H9 (cell line): ENCODE measurements around the gene LAGE3. TPM values are rescaled to one million over a fixed set of nuclear protein-coding genes. Genes with fewer than 3 reads are reported as not detected.

Experiments used
- DNase-seq: peaks from one replicate; pipeline ENCODE4 v3.0.0-alpha.2; 2017
- H2AFZ ChIP-seq: one replicate; pipeline ENCODE4 v1.6.1; 2013; ENCODE audit warnings: mild to moderate bottlenecking, low read length, control low read depth, moderate library complexity
- H2AK5ac ChIP-seq: 2 replicates; pipeline ENCODE4 v1.6.1; 2013; ENCODE audit warnings: low read length, control low read depth, mixed read lengths; ENCODE audit not compliant: insufficient read length
- H2BK120ac ChIP-seq: one replicate; pipeline ENCODE4 v1.6.1; 2013; ENCODE audit warnings: low read depth, mild to moderate bottlenecking, low read length, control low read depth, inconsistent platforms; ENCODE audit not compliant: poor library complexity, severe bottlenecking
- H2BK12ac ChIP-seq: 2 replicates; pipeline ENCODE4 v1.6.1; 2013; ENCODE audit warnings: low read length, control low read depth, mixed read lengths, low read depth; ENCODE audit not compliant: insufficient read length
- H2BK15ac ChIP-seq: 2 replicates; pipeline ENCODE4 v1.6.1; 2013; ENCODE audit warnings: low read depth, low read length, control low read depth
- H2BK20ac ChIP-seq: one replicate; pipeline ENCODE4 v1.6.1; 2013; ENCODE audit warnings: low read depth, mild to moderate bottlenecking, low read length, control low read depth, inconsistent platforms; ENCODE audit not compliant: poor library complexity, severe bottlenecking
- H2BK5ac ChIP-seq: 2 replicates; pipeline ENCODE4 v1.6.1; 2013; ENCODE audit warnings: low read length, control low read depth, mixed read lengths; ENCODE audit not compliant: insufficient read length
- H3K14ac ChIP-seq: 2 replicates; pipeline ENCODE4 v1.6.1; 2013; ENCODE audit warnings: low read length, control low read depth; ENCODE audit not compliant: insufficient read depth
- H3K18ac ChIP-seq: 2 replicates; pipeline ENCODE4 v1.6.1; 2013; ENCODE audit warnings: low read depth, mild to moderate bottlenecking, mixed read lengths, low read length, control low read depth; ENCODE audit not compliant: insufficient read length
- H3K23ac ChIP-seq: 2 replicates; pipeline ENCODE4 v1.6.1; 2013; ENCODE audit warnings: low read length, control low read depth, mixed read lengths, low read depth; ENCODE audit not compliant: insufficient read length
- H3K23me2 ChIP-seq: 2 replicates; pipeline ENCODE4 v1.6.1; 2013; ENCODE audit warnings: low read depth, mild to moderate bottlenecking, mixed read lengths, low read length, control low read depth; ENCODE audit not compliant: insufficient read length, poor library complexity, severe bottlenecking
- H3K27ac ChIP-seq: 2 replicates; pipeline ENCODE4 v1.5.1; 2013; ENCODE audit warnings: low read length, control low read depth, mixed read lengths, low read depth; ENCODE audit not compliant: insufficient read length
- H3K27me3 ChIP-seq: 2 replicates; pipeline ENCODE4 v1.6.1; 2013; ENCODE audit warnings: low read length, control low read depth, inconsistent platforms; ENCODE audit not compliant: insufficient read depth
- H3K4ac ChIP-seq: 2 replicates; pipeline ENCODE4 v1.6.1; 2013; ENCODE audit warnings: low read depth, mild to moderate bottlenecking, control low read depth, inconsistent platforms, low read length, moderate library complexity
- H3K4me1 ChIP-seq: 2 replicates; pipeline ENCODE4 v1.6.1; 2013; ENCODE audit warnings: low read length, control low read depth, inconsistent platforms; ENCODE audit not compliant: insufficient read depth
- H3K4me2 ChIP-seq: 2 replicates; pipeline ENCODE4 v1.6.1; 2013; ENCODE audit warnings: low read length, control low read depth, mixed read lengths; ENCODE audit not compliant: insufficient read length, insufficient read depth
- H3K56ac ChIP-seq: 2 replicates; pipeline ENCODE4 v1.6.1; 2013; ENCODE audit warnings: low read depth, mild to moderate bottlenecking, mixed read lengths, low read length, control low read depth; ENCODE audit not compliant: insufficient read length
- H3K79me1 ChIP-seq: 2 replicates; pipeline ENCODE4 v1.6.1; 2013; ENCODE audit warnings: low read depth, mild to moderate bottlenecking, moderate library complexity, low read length, control low read depth, inconsistent platforms; ENCODE audit not compliant: insufficient read depth, poor library complexity, severe bottlenecking
- H3K79me2 ChIP-seq: 2 replicates; pipeline ENCODE4 v1.6.1; 2013; ENCODE audit warnings: low read length, control low read depth, inconsistent platforms; ENCODE audit not compliant: insufficient read depth
- H3K9ac ChIP-seq: 2 replicates; pipeline ENCODE4 v1.6.1; 2013; ENCODE audit warnings: low read length, control low read depth, mixed read lengths; ENCODE audit not compliant: insufficient read length; ENCODE audit errors: extremely low read depth
- H3K9me3 ChIP-seq: one replicate; pipeline ENCODE4 v1.6.1; 2013; ENCODE audit warnings: low read depth, low read length, inconsistent platforms; ENCODE audit not compliant: control insufficient read depth
- H3T11ph ChIP-seq: one replicate; pipeline ENCODE4 v1.6.1; 2013; ENCODE audit warnings: mild to moderate bottlenecking, low read length, control low read depth, inconsistent platforms
- H4K20me1 ChIP-seq: one replicate; pipeline ENCODE4 v1.6.1; 2013; ENCODE audit not compliant: control insufficient read depth, insufficient read length, insufficient read depth
- H4K5ac ChIP-seq: 2 replicates; pipeline ENCODE4 v1.6.1; 2013; ENCODE audit warnings: low read depth, mild to moderate bottlenecking, mixed read lengths, low read length, control low read depth; ENCODE audit not compliant: insufficient read length
- H4K8ac ChIP-seq: replicated peaks from 2 replicates; pipeline ENCODE4 v1.6.1; 2013; ENCODE audit warnings: low read length, control low read depth, mixed read lengths, low read depth; ENCODE audit not compliant: insufficient read length
- H4K91ac ChIP-seq: 2 replicates; pipeline ENCODE4 v1.6.1; 2013; ENCODE audit warnings: low read depth, mild to moderate bottlenecking, moderate library complexity, mixed read lengths, low read length, control low read depth; ENCODE audit not compliant: insufficient read length
- H3K27ac Mint-ChIP-seq, 3 experiments: 2 replicates in 2 of 3; 3 replicates in 1 of 3; pipeline ENCODE4 v1.8.0; 2020 to 2021; ENCODE audit warnings: mixed read lengths in 3 of 3, mild to moderate bottlenecking in 1 of 3, moderate library complexity in 1 of 3
- H3K27me3 Mint-ChIP-seq: 2 replicates; pipeline ENCODE4 v1.8.0; 2021; ENCODE audit warnings: low read depth, mild to moderate bottlenecking, moderate library complexity, mixed read lengths
- H3K36me3 Mint-ChIP-seq, 3 experiments: 2 replicates in 2 of 3; 3 replicates in 1 of 3; pipeline ENCODE4 v1.8.0; 2020 to 2021; ENCODE audit warnings: low read depth in 3 of 3, mixed read lengths in 3 of 3; ENCODE audit not compliant: insufficient read depth in 1 of 3
- H3K4me1 Mint-ChIP-seq, 2 experiments: 2 replicates each; pipeline ENCODE4 v1.8.0; 2020; ENCODE audit warnings: mixed read lengths in 2 of 2
- H3K4me3 Mint-ChIP-seq, 2 experiments: 2 replicates in 1 of 2; 3 replicates in 1 of 2; pipeline ENCODE4 v1.8.0; 2020 to 2021; ENCODE audit warnings: mild to moderate bottlenecking in 2 of 2, mixed read lengths in 2 of 2, moderate library complexity in 1 of 2
- H3K9me3 Mint-ChIP-seq, 2 experiments: 2 replicates in 1 of 2; 3 replicates in 1 of 2; pipeline ENCODE4 v1.8.0; 2020; ENCODE audit warnings: mild to moderate bottlenecking in 2 of 2, mixed read lengths in 2 of 2, moderate library complexity in 1 of 2
- CTCF ChIP-seq: fragments of 200-600 bp; sonication (generic); conservative IDR thresholded peaks from 3 replicates; pipeline ENCODE4 v1.8.0; 2021; ENCODE audit warnings: antibody characterized with exemption, mild to moderate bottlenecking
- WGBS: extraction: QIAGEN DNeasy Blood & Tissue Kit; methylation state at CpG from one replicate; pipeline ENCODE4 v1.1.7; 2013; ENCODE audit warnings: missing lambda C conversion rate, low lambda C conversion rate, mixed read lengths; ENCODE audit not compliant: insufficient read length; ENCODE audit errors: extremely low coverage; 5-methylcytosine and 5-hydroxymethylcytosine counted together
- total RNA-seq: library from RNA; stranded (reverse); gene quantifications from 2 replicates; pipeline ENCODE4 v1.2.1, GENCODE V29; 2021

LAGE3 gene
- total RNA-seq, 1 experiment from 2014 or later: 32.5 TPM

- no peaks in the 10 kb centered on the region for H3K27me3 ChIP-seq
- H3K79me1 ChIP-seq: no peaks in the 10 kb centered on the region
- H3K36me3 Mint-ChIP-seq: peaks cover 31 to 43% (median 36%) of the 10 kb centered on the region in 3 experiments
- H3K27ac Mint-ChIP-seq: no peak overlapping the region; a peak in 1 of 7 replicates
- H3K9me3 ChIP-seq: peaks cover 23% of the 10 kb centered on the region
- H3K9me3 Mint-ChIP-seq: peaks cover 63 to 89% of the 10 kb centered on the region in 2 experiments
- H4K20me1 ChIP-seq: no peaks in the 10 kb centered on the region
- no CpG with 5 or more reads among the region's 9 CpGs for WGBS
- H3K4me1 ChIP-seq: no peaks in the 10 kb centered on the region
- H4K5ac ChIP-seq: no peak overlapping the region
- H3K14ac ChIP-seq: no peak overlapping the region
- H3K9ac ChIP-seq: no peak overlapping the region
- no peak overlapping the region for H3K56ac ChIP-seq
- H3K4me2 ChIP-seq: no peak overlapping the region
- no peak overlapping the region for H3K27ac ChIP-seq
- no peak overlapping the region for H2BK12ac ChIP-seq
- H4K8ac ChIP-seq: no peak overlapping the region
- no peak overlapping the region for H4K91ac ChIP-seq
- H3T11ph ChIP-seq: no peak overlapping the region
- H2AK5ac ChIP-seq: no peak overlapping the region
- no peaks in the 10 kb centered on the region for H3K23me2 ChIP-seq
- H2BK15ac ChIP-seq: no peak overlapping the region
- H3K79me2 ChIP-seq: no peaks in the 10 kb centered on the region
- peaks cover 25% of the 10 kb centered on the region for H3K27me3 Mint-ChIP-seq
- peaks cover 0 to 3% of the 10 kb centered on the region in 2 experiments; a peak in 1 of 4 replicates for H3K4me1 Mint-ChIP-seq
- no peak overlapping the region for H3K23ac ChIP-seq
- no peak overlapping the region for H2BK20ac ChIP-seq
- no peak overlapping the region for H2BK120ac ChIP-seq
- no peak for DNase-seq
- no peak overlapping the region for H3K4me3 Mint-ChIP-seq
- no peak overlapping the region for H3K18ac ChIP-seq
- TF ChIP-seq CTCF: no peak
- H3K4ac ChIP-seq: no peak overlapping the region
- H2AFZ ChIP-seq: no peak overlapping the region
- no peak overlapping the region for H2BK5ac ChIP-seq
Observed at GRCh38 chrX:154452823-154453222, 26.3 kb downstream of the LAGE3 start.
